HL-60 (cell line): ENCODE measurements around the gene LOXL3.

Experiments used
- DNase-seq, 2 experiments: peaks; one replicate each; pipeline ENCODE4 v3.0.0-alpha.2; 2010 to 2020; ENCODE audit warnings: low read depth in 1 of 2, low spot score in 1 of 2
- H3K27ac ChIP-seq: fragments of 250-450 bp; sonication (Bioruptor Pico); replicated peaks from 2 replicates; pipeline ENCODE4 v1.5.1; 2020; ENCODE audit warnings: mild to moderate bottlenecking, moderate library complexity
- H3K27me3 ChIP-seq: fragments of 250-450 bp; sonication (Bioruptor Pico); 2 replicates; pipeline ENCODE4 v1.5.1; 2021; ENCODE audit warnings: mild to moderate bottlenecking, moderate library complexity; ENCODE audit not compliant: insufficient read depth, poor library complexity, severe bottlenecking
- H3K4me3 ChIP-seq: replicated peaks from 2 replicates; pipeline ENCODE4 v1.5.1; 2011; ENCODE audit warnings: mild to moderate bottlenecking, control low read depth, low read length; ENCODE audit not compliant: insufficient read depth
- GABPA ChIP-seq: IDR thresholded peaks from 2 replicates; pipeline ENCODE4 v1.6.1; 2012; ENCODE audit warnings: low read depth
- POLR2AphosphoS5 ChIP-seq: IDR thresholded peaks from 2 replicates; pipeline ENCODE4 v1.6.1; 2012; ENCODE audit warnings: low read depth
- SPI1 ChIP-seq: IDR thresholded peaks from 2 replicates; pipeline ENCODE4 v1.6.1; 2012; ENCODE audit warnings: low read depth, mild to moderate bottlenecking, borderline replicate concordance
- TF ChIP-seq, protein P1 (sequence below): IDR thresholded peaks from one replicate; pipeline ENCODE4 v1.5.1; 2011; ENCODE audit warnings: low read length, control low read depth, inconsistent platforms; ENCODE audit not compliant: insufficient read depth
- TF ChIP-seq, protein P2 (sequence below): IDR thresholded peaks from 2 replicates; pipeline ENCODE4 v1.6.1; 2012; ENCODE audit warnings: low read depth; ENCODE audit not compliant: insufficient replicate concordance

Gene LOXL3

DNA sequence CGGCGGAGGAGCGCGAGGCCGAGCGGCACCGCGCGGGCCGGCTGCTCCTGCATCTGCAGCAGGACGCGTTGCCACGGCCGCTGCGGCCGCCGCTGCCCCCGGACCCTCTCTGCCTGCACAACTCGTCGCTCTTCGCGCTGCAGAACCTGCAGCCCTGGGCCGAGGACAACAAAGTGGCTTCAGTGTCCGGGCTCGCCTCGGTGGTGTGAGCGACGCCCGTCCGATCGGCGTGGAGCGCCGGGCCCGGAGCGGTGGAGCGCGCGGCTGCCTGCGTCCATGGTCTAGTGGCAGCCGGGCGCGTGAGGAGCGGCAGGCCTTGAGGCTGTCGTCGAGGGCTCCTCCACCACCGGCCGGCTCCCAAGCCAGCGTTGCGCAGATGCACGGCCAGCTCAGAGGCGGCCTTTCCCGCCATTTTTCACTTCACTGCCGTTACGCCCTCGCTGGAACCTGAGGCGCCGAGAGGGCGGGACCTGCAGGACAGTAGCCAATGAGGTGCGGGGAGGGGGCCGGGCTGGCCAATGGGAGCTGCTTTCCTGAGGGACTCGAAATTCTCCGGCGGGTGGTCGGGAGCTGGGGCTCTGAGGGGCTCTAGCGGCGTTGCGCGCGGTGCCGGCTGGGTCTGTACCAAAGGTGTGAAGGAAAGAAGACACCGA, 37.6 kb downstream of the LOXL3 start:
- Histone ChIP-seq H3K27ac (no peak overlapping the region), H3K4me3 (no peak overlapping the region), H3K27me3 (peaks cover 72% of the 10 kb centered on the region)
- DNase-seq = no peak
- TF ChIP-seq, protein P1, sequence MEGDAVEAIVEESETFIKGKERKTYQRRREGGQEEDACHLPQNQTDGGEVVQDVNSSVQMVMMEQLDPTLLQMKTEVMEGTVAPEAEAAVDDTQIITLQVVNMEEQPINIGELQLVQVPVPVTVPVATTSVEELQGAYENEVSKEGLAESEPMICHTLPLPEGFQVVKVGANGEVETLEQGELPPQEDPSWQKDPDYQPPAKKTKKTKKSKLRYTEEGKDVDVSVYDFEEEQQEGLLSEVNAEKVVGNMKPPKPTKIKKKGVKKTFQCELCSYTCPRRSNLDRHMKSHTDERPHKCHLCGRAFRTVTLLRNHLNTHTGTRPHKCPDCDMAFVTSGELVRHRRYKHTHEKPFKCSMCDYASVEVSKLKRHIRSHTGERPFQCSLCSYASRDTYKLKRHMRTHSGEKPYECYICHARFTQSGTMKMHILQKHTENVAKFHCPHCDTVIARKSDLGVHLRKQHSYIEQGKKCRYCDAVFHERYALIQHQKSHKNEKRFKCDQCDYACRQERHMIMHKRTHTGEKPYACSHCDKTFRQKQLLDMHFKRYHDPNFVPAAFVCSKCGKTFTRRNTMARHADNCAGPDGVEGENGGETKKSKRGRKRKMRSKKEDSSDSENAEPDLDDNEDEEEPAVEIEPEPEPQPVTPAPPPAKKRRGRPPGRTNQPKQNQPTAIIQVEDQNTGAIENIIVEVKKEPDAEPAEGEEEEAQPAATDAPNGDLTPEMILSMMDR = no peak
- no peak for TF ChIP-seq SPI1
- no peak for TF ChIP-seq GABPA
- TF ChIP-seq POLR2AphosphoS5 = no peak

DNA sequence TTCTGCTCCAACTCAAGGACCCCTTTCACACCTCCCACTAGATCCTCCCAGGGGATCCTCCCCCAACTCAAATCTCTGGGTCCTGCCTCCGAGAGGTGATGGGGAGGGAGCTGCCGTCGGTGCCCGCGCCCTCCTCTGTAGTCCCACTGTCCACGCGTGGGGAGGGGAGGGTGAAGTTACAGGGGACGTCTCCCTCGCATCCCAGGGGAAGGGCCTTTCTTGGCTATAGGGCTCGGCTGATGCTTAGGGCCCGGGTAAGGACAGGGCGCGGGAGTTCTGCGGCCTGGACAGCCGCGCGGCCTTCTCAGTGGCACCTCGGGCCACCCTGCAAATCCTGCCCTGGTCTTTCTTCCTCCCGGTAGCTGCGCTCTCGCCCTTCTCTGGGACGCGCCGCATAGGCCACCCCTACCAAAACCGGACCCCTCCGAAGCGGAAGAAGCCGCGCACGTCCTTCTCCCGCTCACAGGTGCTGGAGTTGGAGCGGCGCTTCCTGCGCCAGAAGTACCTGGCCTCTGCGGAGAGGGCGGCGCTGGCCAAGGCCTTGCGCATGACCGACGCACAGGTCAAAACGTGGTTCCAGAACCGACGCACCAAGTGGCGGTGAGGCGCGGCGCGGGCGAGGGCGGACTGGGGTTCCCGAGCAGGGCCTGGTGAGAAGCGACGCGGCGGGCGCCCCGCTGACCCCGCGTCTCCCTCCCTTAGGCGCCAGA, 38.3 kb downstream of the LOXL3 start:
- Histone ChIP-seq H3K27ac (no peak overlapping the region), H3K27me3 (peaks cover 72% of the 10 kb centered on the region), H3K4me3 (no peak overlapping the region)
- TF ChIP-seq, protein P1 = no peak
- TF ChIP-seq GABPA (no peak), POLR2AphosphoS5 (no peak), SPI1 (no peak)
- TF ChIP-seq, protein P2, sequence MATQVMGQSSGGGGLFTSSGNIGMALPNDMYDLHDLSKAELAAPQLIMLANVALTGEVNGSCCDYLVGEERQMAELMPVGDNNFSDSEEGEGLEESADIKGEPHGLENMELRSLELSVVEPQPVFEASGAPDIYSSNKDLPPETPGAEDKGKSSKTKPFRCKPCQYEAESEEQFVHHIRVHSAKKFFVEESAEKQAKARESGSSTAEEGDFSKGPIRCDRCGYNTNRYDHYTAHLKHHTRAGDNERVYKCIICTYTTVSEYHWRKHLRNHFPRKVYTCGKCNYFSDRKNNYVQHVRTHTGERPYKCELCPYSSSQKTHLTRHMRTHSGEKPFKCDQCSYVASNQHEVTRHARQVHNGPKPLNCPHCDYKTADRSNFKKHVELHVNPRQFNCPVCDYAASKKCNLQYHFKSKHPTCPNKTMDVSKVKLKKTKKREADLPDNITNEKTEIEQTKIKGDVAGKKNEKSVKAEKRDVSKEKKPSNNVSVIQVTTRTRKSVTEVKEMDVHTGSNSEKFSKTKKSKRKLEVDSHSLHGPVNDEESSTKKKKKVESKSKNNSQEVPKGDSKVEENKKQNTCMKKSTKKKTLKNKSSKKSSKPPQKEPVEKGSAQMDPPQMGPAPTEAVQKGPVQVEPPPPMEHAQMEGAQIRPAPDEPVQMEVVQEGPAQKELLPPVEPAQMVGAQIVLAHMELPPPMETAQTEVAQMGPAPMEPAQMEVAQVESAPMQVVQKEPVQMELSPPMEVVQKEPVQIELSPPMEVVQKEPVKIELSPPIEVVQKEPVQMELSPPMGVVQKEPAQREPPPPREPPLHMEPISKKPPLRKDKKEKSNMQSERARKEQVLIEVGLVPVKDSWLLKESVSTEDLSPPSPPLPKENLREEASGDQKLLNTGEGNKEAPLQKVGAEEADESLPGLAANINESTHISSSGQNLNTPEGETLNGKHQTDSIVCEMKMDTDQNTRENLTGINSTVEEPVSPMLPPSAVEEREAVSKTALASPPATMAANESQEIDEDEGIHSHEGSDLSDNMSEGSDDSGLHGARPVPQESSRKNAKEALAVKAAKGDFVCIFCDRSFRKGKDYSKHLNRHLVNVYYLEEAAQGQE = no peak
- no peak for DNase-seq

DNA sequence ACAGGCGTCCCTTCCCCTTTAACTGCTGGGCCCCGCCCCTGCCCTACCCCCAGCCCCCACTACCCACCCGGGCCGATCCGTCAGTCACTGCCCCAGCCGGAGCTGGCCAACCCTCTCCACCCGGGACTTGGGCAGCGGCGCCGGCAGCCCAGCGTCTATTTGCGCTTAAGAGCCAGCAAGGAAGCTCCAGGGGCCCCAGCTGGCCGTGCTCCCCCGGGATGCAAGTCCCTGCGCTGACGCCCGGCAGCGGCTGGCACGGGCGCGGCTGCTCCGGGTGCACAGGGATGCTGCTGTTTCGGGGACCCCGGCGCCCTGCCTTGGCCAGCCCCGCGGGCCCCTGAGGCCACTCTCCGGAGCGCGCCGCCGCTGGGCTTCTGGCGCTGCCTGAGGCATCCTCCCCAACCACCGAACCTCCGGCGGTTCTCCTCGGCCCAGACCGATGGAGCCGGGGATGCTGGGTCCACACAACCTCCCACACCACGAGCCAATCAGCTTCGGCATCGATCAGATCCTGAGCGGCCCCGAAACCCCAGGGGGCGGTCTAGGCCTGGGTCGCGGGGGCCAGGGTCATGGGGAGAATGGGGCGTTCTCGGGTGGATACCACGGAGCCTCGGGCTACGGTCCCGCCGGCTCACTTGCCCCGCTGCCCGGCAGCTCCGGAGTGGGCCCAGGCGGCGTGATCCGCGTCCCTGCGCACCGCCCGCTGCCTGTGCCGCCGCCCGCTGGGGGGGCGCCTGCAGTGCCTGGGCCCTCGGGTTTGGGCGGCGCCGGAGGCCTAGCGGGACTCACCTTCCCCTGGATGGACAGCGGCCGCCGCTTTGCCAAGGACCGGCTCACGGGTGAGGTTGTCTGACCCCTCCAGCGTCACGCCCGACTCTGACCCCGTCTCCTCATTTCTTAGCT, 39.1 kb downstream of the LOXL3 start, which contains the start of gene TLX2:
Gene TLX2, plus strand, starts transcription at position 83 of the 903 bp plus-strand sequence. Its CDS starts 357 bp downstream, at position 440.
- no peak for DNase-seq
- Histone ChIP-seq H3K27ac (no peak within 1 kb of the TSS), H3K4me3 (no peak within 1 kb of the TSS), H3K27me3 (peaks cover 69% of the 10 kb centered on the region)
- no peak for TF ChIP-seq SPI1
- TF ChIP-seq, protein P2 = no peak
- no peak for TF ChIP-seq GABPA
- no peak for TF ChIP-seq POLR2AphosphoS5
- TF ChIP-seq, protein P1 = no peak
